Thyroid gland (tissue), 4 donors: Measurements from ENCODE around the gene RAD54L2. TPM values are rescaled to one million over a fixed set of nuclear protein-coding genes. Genes with fewer than 3 reads are reported as not detected.

ENCODE experiments used
- DNase-seq, 2 donors: peaks; one replicate each; pipeline ENCODE4 v3.0.0-alpha.2; 2019
- H3K27ac ChIP-seq, 3 donors: fragments of 200-600 bp; sonication (generic); 1 replicate in 2 of 3; 2 replicates in 1 of 3; pipeline ENCODE4 v1.5.1; 2016 to 2019; ENCODE audit warnings: mild to moderate bottlenecking in 1 of 3, moderate library complexity in 1 of 3
- H3K27me3 ChIP-seq: fragments of 200-600 bp; sonication (generic); one replicate; pipeline ENCODE4 v1.5.1; 2019
- H3K36me3 ChIP-seq, 2 donors: fragments of 200-600 bp; sonication (generic); one replicate each; pipeline ENCODE4 v1.5.1; 2016 to 2019
- H3K4me1 ChIP-seq, 2 donors: fragments of 200-600 bp; sonication (generic); one replicate each; pipeline ENCODE4 v1.5.1; 2017 to 2019
- H3K4me3 ChIP-seq, 3 donors: fragments of 200-600 bp; sonication (generic); replicated peaks in 1 of 3; 1 replicate in 2 of 3; 2 replicates in 1 of 3; pipeline ENCODE4 v1.5.1; 2016; ENCODE audit warnings: mild to moderate bottlenecking in 1 of 3
- H3K9me3 ChIP-seq: fragments of 200-600 bp; sonication (generic); one replicate; pipeline ENCODE4 v1.5.1; 2017
- POLR2A ChIP-seq, 2 donors: fragments of 450-650 bp; IDR thresholded peaks; one replicate each; pipeline ENCODE4 v1.6.1; 2017; ENCODE audit warnings: antibody characterized with exemption in 2 of 2, mild to moderate bottlenecking in 2 of 2, moderate library complexity in 1 of 2
- WGBS, 2 donors: methylation state at CpG; one replicate each; pipeline ENCODE4 v1.1.5; 2017; 5-methylcytosine and 5-hydroxymethylcytosine counted together
- intact Hi-C: fragments of 100-400 bp; cut with DNase I; formaldehyde crosslinking; loops from one replicate; pipeline ENCODE4 v1.15.1; 2023
- total RNA-seq, 4 donors: library from RNA; depleted of rRNA; stranded (reverse); fragments of >200 nt; gene quantifications; one replicate each; pipeline ENCODE4 v1.2.3, GENCODE V29; 2016
- TF ChIP-seq, protein P1 (sequence below), 6 experiments: fragments of 200-600 bp in 3 of 6; fragments of 450-650 bp in 3 of 6; sonication (generic) in 3 of 6; IDR thresholded peaks; one replicate each; pipeline ENCODE4 v1.5.1; 2016 to 2019; ENCODE audit warnings: antibody characterized with exemption in 6 of 6, mild to moderate bottlenecking in 2 of 6, inconsistent platforms in 1 of 6, moderate library complexity in 1 of 6

RAD54L2 gene
- total RNA-seq, 4 donors from 2014 or later, result 17.8 to 41.6 (median 22.6) TPM

DNA sequence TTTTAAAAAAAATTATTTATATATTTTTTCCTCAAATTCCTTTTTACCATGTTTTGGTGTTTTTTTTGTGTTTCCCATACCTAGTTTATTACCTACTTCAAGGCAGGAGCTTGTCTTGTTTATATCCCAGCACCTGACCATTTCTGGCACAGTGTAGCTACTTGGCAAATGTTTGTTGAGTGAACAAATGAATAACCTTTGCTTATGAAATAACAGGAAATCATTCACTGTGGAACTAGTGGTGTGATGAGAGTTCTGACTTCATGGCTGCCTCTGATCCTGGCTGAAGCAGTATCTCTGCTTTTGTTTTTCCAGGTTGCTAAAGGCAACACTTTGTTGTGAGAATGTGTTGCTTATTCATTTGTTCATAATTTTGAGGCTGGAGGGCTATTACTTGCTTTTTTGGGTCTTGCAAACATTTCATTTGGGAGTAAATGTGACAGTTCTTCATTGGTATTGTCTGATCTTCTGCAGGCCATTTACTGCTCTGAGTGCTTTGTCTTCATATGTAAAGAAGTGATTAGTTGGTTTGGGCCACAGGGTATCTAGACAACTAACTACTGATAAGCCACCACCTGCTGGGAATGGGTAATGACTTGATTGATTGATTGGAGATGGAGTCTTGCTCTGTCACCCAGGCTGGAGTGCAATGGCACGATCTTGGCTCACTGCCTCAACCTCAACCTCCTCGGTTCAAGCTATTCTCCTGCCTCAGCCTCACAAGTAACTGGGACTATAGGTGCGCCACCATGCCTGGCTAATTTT, 5.7 kb downstream of the RAD54L2 start:
- H3K27me3 ChIP-seq, result no peaks in the 10 kb centered on the region
- 84 to 85% methylated on average over 3 of the region's 3 CpGs for WGBS, 2 donors
- peaks cover 0 to 10% of the 10 kb centered on the region in 2 donors for H3K36me3 ChIP-seq
- DNase-seq, result no peak
- intact Hi-C loops, result no loop called here
- peaks cover 4 to 16% of the 10 kb centered on the region in 2 donors for H3K4me1 ChIP-seq
- no peak overlapping the region for H3K4me3 ChIP-seq
- H3K9me3 ChIP-seq, result no peaks in the 10 kb centered on the region
- no peak overlapping the region for H3K27ac ChIP-seq
- no peak for TF ChIP-seq POLR2A (IDR thresholded peaks at IDR 0.05)
- TF ChIP-seq, protein P1, sequence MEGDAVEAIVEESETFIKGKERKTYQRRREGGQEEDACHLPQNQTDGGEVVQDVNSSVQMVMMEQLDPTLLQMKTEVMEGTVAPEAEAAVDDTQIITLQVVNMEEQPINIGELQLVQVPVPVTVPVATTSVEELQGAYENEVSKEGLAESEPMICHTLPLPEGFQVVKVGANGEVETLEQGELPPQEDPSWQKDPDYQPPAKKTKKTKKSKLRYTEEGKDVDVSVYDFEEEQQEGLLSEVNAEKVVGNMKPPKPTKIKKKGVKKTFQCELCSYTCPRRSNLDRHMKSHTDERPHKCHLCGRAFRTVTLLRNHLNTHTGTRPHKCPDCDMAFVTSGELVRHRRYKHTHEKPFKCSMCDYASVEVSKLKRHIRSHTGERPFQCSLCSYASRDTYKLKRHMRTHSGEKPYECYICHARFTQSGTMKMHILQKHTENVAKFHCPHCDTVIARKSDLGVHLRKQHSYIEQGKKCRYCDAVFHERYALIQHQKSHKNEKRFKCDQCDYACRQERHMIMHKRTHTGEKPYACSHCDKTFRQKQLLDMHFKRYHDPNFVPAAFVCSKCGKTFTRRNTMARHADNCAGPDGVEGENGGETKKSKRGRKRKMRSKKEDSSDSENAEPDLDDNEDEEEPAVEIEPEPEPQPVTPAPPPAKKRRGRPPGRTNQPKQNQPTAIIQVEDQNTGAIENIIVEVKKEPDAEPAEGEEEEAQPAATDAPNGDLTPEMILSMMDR (IDR thresholded peaks at IDR 0.05), result no peak

DNA sequence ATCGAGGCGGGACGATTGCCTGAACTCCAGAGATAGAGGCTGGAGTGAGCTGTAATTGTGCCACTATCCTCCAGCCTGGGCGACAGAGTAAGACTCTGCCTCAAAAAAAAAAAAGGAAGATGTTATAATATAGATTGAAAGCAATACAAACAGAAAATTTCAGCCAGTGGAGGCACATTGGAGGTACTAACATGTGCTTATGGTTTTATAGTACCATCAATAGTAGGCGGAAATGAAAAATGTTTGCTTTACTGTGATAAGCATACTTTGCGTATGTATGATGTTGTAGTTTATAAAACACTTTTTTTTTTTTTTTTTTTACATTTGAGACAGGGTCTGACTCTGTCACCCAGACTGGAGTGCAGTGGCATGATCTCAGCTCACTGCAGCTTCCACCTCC, 8.8 kb downstream of the RAD54L2 start:
- Histone ChIP-seq H3K27ac (no peak overlapping the region), H3K27me3 (no peaks in the 10 kb centered on the region), H3K36me3 (peaks cover 0 to 4% of the 10 kb centered on the region in 2 donors), H3K4me3 (no peak overlapping the region), H3K9me3 (no peaks in the 10 kb centered on the region), H3K4me1 (peaks cover 0 to 5% of the 10 kb centered on the region in 2 donors)
- no peak for DNase-seq
- intact Hi-C loops, result no loop called here
- TF ChIP-seq POLR2A (IDR thresholded peaks at IDR 0.05), result no peak
- TF ChIP-seq, protein P1 (IDR thresholded peaks at IDR 0.05), result no peak
- 93 to 97% methylated on average over 6 of the region's 6 CpGs for WGBS, 2 donors

DNA sequence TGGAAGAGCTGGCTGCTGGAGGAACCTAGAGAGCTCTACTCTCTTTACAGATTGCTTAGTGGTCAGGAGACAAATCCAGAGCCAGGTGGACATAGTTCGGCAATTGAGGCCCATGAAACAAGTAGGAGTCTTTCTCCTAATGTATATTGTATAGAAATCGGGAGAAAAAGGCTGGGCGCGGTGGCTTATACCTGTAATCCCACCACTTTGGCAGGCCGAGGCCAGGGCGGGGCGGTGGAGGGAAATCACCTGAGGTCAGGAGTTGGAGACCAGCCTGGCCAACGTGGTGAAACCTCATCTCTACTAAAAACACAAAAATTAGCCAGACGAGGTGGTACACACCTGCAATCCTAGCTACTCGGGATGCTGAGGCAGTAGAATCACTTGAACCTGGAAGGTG, 10.8 kb downstream of the RAD54L2 start:
- H3K4me3 ChIP-seq, result no peak overlapping the region
- 92 to 94% methylated on average over 10 of the region's 10 CpGs for WGBS, 2 donors
- no peaks in the 10 kb centered on the region for H3K27me3 ChIP-seq
- H3K27ac ChIP-seq, result no peak overlapping the region
- no peaks in the 10 kb centered on the region for H3K9me3 ChIP-seq
- intact Hi-C loops, result no loop called here
- no peak for DNase-seq
- H3K4me1 ChIP-seq, result peaks cover 0 to 1% of the 10 kb centered on the region in 2 donors
- TF ChIP-seq, protein P1 (IDR thresholded peaks at IDR 0.05), result no peak
- no peak for TF ChIP-seq POLR2A (IDR thresholded peaks at IDR 0.05)
- H3K36me3 ChIP-seq, result peaks cover 0 to 4% of the 10 kb centered on the region in 2 donors

DNA sequence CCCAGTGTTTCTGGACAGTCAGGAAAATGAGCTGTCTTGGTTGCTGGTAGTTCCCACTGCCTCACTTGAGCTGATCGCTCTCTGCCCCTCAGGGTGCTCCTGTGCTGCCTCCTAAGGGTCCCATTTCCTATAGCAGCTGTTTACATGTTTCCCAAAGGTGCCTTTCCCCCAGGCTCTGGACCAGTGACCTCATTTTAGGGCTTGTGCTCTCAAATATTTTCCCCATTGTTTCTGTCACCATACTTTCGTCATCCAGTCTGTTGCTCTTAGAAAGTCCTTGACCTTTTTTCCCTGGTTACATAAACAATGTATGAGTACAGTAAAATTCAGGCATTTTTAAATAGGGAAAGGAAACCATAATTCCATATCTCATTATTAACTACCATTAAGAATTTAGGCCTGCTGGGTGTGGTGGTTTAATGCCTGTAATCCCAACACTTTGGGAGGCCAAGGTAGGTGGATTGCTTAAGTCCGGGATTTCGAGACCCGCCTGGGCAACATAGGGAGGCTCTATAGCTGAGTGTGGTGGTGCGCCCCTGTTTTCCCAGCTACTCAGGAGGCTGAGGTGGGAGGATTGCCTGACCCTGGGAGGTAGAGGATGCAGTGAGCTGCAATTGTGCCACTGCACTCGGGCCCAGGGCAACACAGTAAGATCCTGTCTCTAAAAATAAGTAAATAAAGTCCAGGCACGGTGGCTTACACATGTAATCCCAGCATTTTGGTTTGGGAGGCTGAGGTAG, 11.7 kb downstream of the RAD54L2 start:
- no peaks in the 10 kb centered on the region for H3K27me3 ChIP-seq
- no peaks in the 10 kb centered on the region for H3K9me3 ChIP-seq
- H3K4me1 ChIP-seq, result no peaks in the 10 kb centered on the region
- no peak overlapping the region for H3K27ac ChIP-seq
- WGBS, 2 donors, result 95 to 98% methylated on average over 8 of the region's 8 CpGs
- no peak overlapping the region for H3K4me3 ChIP-seq
- no peak for DNase-seq
- intact Hi-C loops, result no loop called here
- TF ChIP-seq, protein P1 (IDR thresholded peaks at IDR 0.05), result no peak
- TF ChIP-seq POLR2A (IDR thresholded peaks at IDR 0.05), result no peak
- H3K36me3 ChIP-seq, result peaks cover 0 to 4% of the 10 kb centered on the region in 2 donors

DNA sequence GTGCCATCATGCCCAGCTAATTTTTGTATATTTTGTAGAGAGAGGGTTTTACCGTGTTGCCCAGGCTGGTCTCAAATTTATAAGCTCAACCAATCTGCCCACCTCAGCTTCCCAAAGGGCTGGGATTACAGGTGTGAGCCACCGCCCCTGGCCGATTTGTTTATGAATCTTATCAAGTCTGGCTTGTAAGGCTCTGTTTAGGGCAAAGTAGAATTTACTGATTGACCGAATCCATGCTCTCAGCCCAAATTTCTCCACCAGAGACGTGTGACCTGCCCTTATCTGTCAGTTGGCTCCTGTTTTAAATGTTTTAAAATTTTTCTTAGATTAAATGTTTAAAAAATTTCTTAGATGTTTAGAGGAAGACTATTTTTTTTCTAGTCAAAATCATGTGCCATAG, 19.5 kb downstream of the RAD54L2 start:
- TF ChIP-seq, protein P1 (IDR thresholded peaks at IDR 0.05), result no peak
- TF ChIP-seq POLR2A (IDR thresholded peaks at IDR 0.05), result no peak
- H3K4me3 ChIP-seq, result no peak overlapping the region
- no peaks in the 10 kb centered on the region for H3K36me3 ChIP-seq
- no peak overlapping the region for H3K27ac ChIP-seq
- 93 to 98% methylated on average over 5 of the region's 5 CpGs for WGBS, 2 donors
- no peaks in the 10 kb centered on the region for H3K9me3 ChIP-seq
- no peaks in the 10 kb centered on the region for H3K27me3 ChIP-seq
- peaks cover 0 to 14% of the 10 kb centered on the region in 2 donors for H3K4me1 ChIP-seq
- intact Hi-C loops, result no loop called here
- DNase-seq, result no peak
